ENCODE measurements around the gene RUVBL2.

Gene RUVBL2

GRCh38 chr19:48950830-48951519, 42.7 kb upstream of the RUVBL2 start:
- H3K4me3 ChIP-seq (ENCODE audit: low read length), result no peak overlapping the region
- no peak for DNase-seq (ENCODE audit: low read depth)
- no peak for TF ChIP-seq CTCF (conservative IDR thresholded peaks at IDR 0.05; ENCODE audit: low read depth, low read length)

DNA sequence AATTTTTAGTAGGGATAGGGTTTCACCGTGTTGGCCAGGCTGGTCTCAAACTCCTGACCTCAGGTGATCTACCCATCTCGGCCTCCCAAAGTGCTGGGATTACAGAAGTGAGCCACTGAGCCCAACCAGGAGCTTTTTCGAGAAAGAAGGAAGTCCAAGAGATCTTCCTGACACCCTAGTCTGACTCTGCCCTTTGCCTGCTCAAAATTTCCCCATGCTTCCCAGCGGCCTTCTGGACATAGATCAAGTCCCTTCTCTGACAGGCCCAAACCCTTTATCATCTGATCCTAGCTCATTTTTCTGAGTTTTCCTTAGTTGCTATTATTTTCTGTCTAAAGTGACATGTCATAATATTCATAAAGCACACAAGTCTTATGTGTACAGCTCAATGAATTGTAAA, 40.5 kb upstream of the RUVBL2 start:
- H3K4me3 ChIP-seq (ENCODE audit: low read length), result no peak overlapping the region
- no peak for DNase-seq (ENCODE audit: low read depth)
- no peak for TF ChIP-seq CTCF (conservative IDR thresholded peaks at IDR 0.05; ENCODE audit: low read depth, low read length)

- no peak for TF ChIP-seq CTCF (conservative IDR thresholded peaks at IDR 0.05; ENCODE audit: low read depth, low read length)
- DNase-seq (ENCODE audit: low read depth), result no peak
- peak overlapping the region; percentile 59 for H3K4me3 ChIP-seq (ENCODE audit: low read length)
Observed at GRCh38 chr19:48953990-48954594, 39.6 kb upstream of the RUVBL2 start.

DNA sequence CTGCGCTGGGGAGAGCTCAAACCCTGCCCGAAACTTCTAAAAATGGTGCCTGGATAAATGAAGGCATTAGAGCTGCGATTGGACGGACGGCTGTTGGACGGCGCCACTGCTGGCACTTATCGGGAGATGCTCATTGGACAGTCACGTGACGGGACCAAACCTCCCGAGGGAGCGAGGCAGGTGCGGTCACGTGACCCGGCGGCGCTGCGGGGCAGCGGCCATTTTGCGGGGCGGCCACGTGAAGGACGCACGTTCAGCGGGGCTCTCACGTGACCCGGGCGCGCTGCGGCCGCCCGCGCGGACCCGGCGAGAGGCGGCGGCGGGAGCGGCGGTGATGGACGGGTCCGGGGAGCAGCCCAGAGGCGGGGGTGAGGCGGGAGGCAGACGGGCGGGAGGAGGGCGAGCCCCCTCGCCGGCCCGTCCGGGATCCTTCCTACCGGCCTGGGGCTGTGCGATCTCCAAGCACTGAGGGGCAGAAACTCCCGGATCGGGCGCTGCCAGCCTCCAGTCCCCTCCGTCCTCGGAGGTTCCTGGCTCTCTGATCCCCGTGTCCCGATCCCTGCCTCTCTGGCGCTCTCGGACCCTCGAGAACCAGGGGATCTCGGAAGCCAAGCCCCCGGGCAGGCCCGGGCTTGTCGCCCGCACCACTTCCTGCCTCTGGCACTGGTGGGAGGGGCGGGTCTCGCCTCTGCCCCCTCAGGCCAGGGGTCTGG, 38.9 kb upstream of the RUVBL2 start, which contains the start of gene BAX:
TSS of gene BAX (plus strand) at position 281 of the 713 bp plus-strand sequence. CDS start at position 335, 54 bp downstream.
- H3K4me3 ChIP-seq (ENCODE audit: low read length), result peak within 1 kb of the TSS; percentile 74
- DNase-seq (ENCODE audit: low read depth), result peak; percentile 83
- no peak for TF ChIP-seq CTCF (conservative IDR thresholded peaks at IDR 0.05; ENCODE audit: low read depth, low read length)

DNA sequence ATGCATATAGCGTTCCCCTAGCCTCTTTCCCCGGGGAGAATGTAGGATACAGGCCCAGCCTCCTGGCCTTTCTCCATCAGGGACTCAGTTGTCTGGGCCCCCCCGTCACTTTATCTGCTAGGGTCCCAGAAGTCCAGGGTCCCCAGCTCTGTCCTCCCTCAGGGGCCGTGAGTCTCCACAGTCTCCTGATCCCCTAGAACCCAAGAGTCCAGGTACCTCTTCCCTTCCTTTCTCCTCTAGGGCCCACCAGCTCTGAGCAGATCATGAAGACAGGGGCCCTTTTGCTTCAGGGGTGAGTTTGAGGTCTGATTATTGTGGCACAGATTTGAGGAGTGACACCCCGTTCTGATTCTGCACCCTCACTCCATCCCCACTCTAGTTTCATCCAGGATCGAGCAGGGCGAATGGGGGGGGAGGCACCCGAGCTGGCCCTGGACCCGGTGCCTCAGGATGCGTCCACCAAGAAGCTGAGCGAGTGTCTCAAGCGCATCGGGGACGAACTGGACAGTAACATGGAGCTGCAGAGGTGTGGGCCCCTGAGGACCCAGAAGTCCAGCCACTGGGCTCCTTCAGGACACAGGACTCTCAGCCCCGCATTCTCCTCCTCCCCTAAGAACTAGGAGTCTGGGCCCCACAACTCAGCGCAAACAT, 38.3 kb upstream of the RUVBL2 start:
- no peak for DNase-seq (ENCODE audit: low read depth)
- H3K4me3 ChIP-seq (ENCODE audit: low read length), result peak overlapping the region; percentile 74
- TF ChIP-seq CTCF (conservative IDR thresholded peaks at IDR 0.05; ENCODE audit: low read depth, low read length), result no peak

DNA sequence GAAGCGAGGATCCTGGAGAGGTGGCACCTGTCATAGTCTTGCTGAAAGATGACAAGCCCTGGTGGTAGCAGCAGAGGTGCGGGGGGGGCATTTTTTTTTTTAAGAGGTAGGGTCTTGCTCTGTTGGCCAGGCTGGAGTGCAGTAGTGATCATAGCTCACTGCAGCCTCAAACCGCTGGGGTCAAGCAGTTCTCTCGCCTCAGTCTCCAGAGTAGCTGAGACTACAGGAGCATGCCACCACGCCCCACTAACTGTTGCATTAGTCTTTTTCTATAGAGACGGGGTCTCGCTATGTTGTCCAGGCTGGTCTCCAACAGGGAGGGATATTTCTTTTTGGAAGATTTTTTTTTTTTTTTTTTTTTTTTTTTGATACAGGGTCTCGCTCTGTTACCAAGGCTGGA, 35.7 kb upstream of the RUVBL2 start:
- TF ChIP-seq CTCF (conservative IDR thresholded peaks at IDR 0.05; ENCODE audit: low read depth, low read length), result no peak
- H3K4me3 ChIP-seq (ENCODE audit: low read length), result no peak overlapping the region

More for the DNA sequence above, 35.7 kb upstream of the RUVBL2 start:
- no peak for DNase-seq (ENCODE audit: low read depth)

All from retinal pigment epithelial cell (primary cell).